BLaER1 (cell line): ENCODE measurements around the gene PROX2.
A peak's percentile ranks its signal among the peaks of the same experiment; 100 is the strongest.

Experiments
- H3K27ac ChIP-seq: shearing (Covaris generic); formaldehyde crosslinking; 2 replicates; pipeline ENCODE4 v1.8.1; 2022
- H3K27me3 ChIP-seq: shearing (Covaris generic); formaldehyde crosslinking; 2 replicates; pipeline ENCODE4 v1.8.1; 2022
- H3K36me3 ChIP-seq: shearing (Covaris generic); formaldehyde crosslinking; 2 replicates; pipeline ENCODE4 v1.8.1; 2022
- H3K4me1 ChIP-seq: shearing (Covaris generic); formaldehyde crosslinking; 2 replicates; pipeline ENCODE4 v1.8.1; 2022
- H3K4me2 ChIP-seq: shearing (Covaris generic); formaldehyde crosslinking; 2 replicates; pipeline ENCODE4 v1.8.1; 2022
- H3K4me3 ChIP-seq: shearing (Covaris generic); formaldehyde crosslinking; 2 replicates; pipeline ENCODE4 v1.8.1; 2022
- H3K9ac ChIP-seq: shearing (Covaris generic); formaldehyde crosslinking; 2 replicates; pipeline ENCODE4 v1.8.1; 2022
- H3K9me3 ChIP-seq: shearing (Covaris generic); formaldehyde crosslinking; 2 replicates; pipeline ENCODE4 v1.8.1; 2022
- H4K20me1 ChIP-seq: shearing (Covaris generic); formaldehyde crosslinking; 2 replicates; pipeline ENCODE4 v1.8.1; 2022
- Cebpa-rat ChIP-seq: shearing (Covaris generic); IDR thresholded peaks from 2 replicates; pipeline ENCODE4 v1.8.1; 2022

PROX2 gene

GRCh38 chr14:74898694-74899093 lies 22.7 kb upstream of the PROX2 start:
- H3K9ac ChIP-seq, result no peak overlapping the region
- H3K27me3 ChIP-seq, result no peaks in the 10 kb centered on the region
- peaks cover 49% of the 10 kb centered on the region for H4K20me1 ChIP-seq
- no peak overlapping the region for H3K4me2 ChIP-seq
- no peak for TF ChIP-seq Cebpa-rat
- H3K4me1 ChIP-seq, result peaks cover 10% of the 10 kb centered on the region
- H3K36me3 ChIP-seq, result peaks cover 98% of the 10 kb centered on the region
- H3K9me3 ChIP-seq, result no peaks in the 10 kb centered on the region
- H3K27ac ChIP-seq, result no peak overlapping the region
- no peak overlapping the region for H3K4me3 ChIP-seq

DNA sequence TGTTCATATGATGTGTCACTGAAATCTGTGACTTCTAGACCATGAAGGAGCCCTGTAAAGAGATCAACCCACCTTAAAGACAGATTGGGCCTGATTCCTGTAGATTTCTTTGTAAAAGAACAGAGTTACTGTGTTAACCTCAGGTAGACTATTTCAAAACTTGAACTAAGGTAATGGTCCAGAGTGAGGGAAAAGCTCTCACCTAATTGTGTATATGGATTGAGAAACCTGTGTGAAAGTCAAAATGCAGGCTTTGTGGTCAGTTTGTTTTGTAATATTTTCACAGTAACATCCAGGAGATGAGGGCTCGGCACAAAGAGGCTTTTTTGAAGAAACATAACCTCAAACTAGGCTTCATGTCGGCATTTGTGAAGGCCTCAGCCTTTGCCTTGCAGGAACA lies 22.1 kb upstream of the PROX2 start:
- no peaks in the 10 kb centered on the region for H3K27me3 ChIP-seq
- H3K9ac ChIP-seq, result no peak overlapping the region
- no peak overlapping the region for H3K27ac ChIP-seq
- H3K4me1 ChIP-seq, result peaks cover 16% of the 10 kb centered on the region
- peaks cover 54% of the 10 kb centered on the region for H4K20me1 ChIP-seq
- peaks cover 100% of the 10 kb centered on the region for H3K36me3 ChIP-seq
- H3K4me2 ChIP-seq, result no peak overlapping the region
- no peaks in the 10 kb centered on the region for H3K9me3 ChIP-seq
- TF ChIP-seq Cebpa-rat, result no peak
- H3K4me3 ChIP-seq, result no peak overlapping the region

DNA sequence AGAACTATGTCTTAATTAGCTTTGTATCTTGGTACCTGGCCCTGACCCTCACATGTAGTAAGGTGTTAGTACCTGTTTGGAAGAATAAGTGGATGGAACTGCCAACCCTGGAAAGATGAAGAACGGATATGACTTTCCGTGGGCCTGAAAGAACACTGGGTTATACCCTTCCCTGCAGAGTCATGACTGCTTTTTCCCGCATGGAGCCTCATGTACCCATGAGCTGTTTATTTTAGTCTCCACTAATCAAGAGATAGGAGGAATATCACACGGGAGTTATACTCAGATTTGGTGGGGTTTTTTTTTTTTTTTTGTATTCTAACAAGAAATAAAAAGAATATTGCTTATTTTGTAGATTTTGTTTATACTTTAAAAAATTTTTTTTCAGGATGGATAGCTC lies 21.7 kb upstream of the PROX2 start:
- Histone ChIP-seq H3K27me3 (no peaks in the 10 kb centered on the region), H4K20me1 (peaks cover 54% of the 10 kb centered on the region), H3K9ac (no peak overlapping the region), H3K4me2 (no peak overlapping the region), H3K9me3 (no peaks in the 10 kb centered on the region), H3K4me1 (peaks cover 21% of the 10 kb centered on the region), H3K27ac (no peak overlapping the region), H3K4me3 (no peak overlapping the region), H3K36me3 (peaks cover 100% of the 10 kb centered on the region)
- TF ChIP-seq Cebpa-rat, result no peak

DNA sequence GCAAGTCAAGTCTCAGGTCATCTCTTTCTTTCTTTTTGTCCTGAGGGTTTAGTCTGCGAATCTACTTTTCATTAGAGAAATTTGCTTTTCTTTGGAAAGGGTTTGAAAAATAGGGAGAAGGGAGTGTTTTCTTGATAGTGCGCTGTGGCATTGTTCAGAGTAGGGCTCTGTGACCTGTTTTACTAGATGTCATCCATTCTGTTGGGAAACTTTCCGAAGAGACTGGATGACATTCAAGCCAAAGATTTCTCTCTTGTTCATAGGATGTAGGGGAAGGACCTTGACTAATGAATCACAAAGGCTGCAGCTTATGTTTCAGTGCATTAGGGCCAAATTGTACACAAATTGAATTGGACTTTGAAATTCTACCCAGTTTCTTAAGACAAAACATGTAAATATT lies 20.5 kb upstream of the PROX2 start:
- TF ChIP-seq Cebpa-rat, result no peak
- Histone ChIP-seq H3K27ac (no peak overlapping the region), H3K4me1 (peaks cover 30% of the 10 kb centered on the region), H4K20me1 (peaks cover 64% of the 10 kb centered on the region), H3K9me3 (no peaks in the 10 kb centered on the region), H3K4me2 (no peak overlapping the region), H3K36me3 (peaks cover 100% of the 10 kb centered on the region), H3K27me3 (no peaks in the 10 kb centered on the region), H3K4me3 (no peak overlapping the region), H3K9ac (no peak overlapping the region)

DNA sequence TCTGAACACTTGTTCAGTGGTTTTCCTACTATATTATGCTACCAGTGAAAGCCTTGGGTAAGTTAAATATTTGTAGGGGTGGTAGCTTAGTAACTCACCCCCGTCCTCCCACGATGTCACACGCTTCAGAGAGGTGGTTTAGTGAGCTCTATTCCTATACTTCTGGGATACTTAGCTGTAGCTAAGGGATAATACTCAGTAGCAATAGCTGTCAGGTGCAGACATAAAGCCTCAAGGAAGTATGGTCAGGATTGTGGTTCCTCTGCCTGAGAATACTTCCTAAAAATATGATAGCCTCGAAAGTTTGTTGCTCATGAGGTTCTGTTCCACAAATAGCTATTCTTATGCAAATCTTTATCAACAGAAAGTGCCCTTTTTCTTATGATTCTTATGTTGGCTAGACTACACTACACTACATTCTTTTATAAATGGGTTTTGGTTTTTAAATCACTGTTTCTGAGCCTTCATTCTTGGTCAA lies 17.7 kb upstream of the PROX2 start:
- Histone ChIP-seq H3K4me3 (no peak overlapping the region), H3K9me3 (no peaks in the 10 kb centered on the region), H3K4me2 (peak overlapping the region; percentile 75), H3K4me1 (peaks cover 30% of the 10 kb centered on the region), H3K9ac (peak overlapping the region; percentile 5), H4K20me1 (peaks cover 68% of the 10 kb centered on the region), H3K27me3 (no peaks in the 10 kb centered on the region), H3K36me3 (peaks cover 100% of the 10 kb centered on the region), H3K27ac (peak overlapping the region; percentile 58)
- TF ChIP-seq Cebpa-rat, result no peak

- TF ChIP-seq Cebpa-rat, result no peak
- H3K4me1 ChIP-seq, result peaks cover 30% of the 10 kb centered on the region
- H3K4me2 ChIP-seq, result peak overlapping the region; percentile 75
- peaks cover 100% of the 10 kb centered on the region for H3K36me3 ChIP-seq
- H3K4me3 ChIP-seq, result no peak overlapping the region
- no peaks in the 10 kb centered on the region for H3K27me3 ChIP-seq
- H3K9me3 ChIP-seq, result no peaks in the 10 kb centered on the region
- peaks cover 75% of the 10 kb centered on the region for H4K20me1 ChIP-seq
- H3K27ac ChIP-seq, result no peak overlapping the region
- peak overlapping the region; percentile 27 for H3K9ac ChIP-seq
These were observed 16.8 kb upstream of the PROX2 start for GRCh38 chr14:74892745-74893144.

DNA sequence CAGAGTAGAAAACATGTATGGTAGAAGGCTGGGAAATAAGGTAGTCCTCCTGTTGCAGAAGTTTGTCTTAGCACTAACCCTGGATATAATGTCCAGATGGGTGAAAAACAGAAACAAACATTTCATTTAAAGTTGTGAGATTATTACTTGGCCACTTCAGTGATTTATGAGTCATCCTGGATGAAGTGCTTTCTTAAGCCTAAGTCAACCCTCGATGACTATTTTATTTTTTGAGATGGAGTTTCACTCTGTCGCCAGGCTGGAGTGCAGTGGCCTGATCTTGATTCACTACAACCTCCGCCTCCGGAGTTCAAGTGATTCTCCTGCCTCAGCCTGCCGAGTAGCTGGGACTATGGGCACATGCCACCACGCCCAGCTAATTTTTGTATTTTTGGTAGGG lies 15.9 kb upstream of the PROX2 start:
- H4K20me1 ChIP-seq, result peaks cover 75% of the 10 kb centered on the region
- no peaks in the 10 kb centered on the region for H3K9me3 ChIP-seq
- H3K36me3 ChIP-seq, result peaks cover 97% of the 10 kb centered on the region
- peak overlapping the region; percentile 75; the same call in 1 of the 2 replicates for H3K4me2 ChIP-seq
- no peak overlapping the region for H3K27ac ChIP-seq
- 0 out of 2 replicates have a peak overlapping the region, but pooled peaks have one; percentile 27 for H3K9ac ChIP-seq
- no peak overlapping the region for H3K4me3 ChIP-seq
- no peaks in the 10 kb centered on the region for H3K27me3 ChIP-seq
- H3K4me1 ChIP-seq, result peaks cover 30% of the 10 kb centered on the region
- no peak for TF ChIP-seq Cebpa-rat

DNA sequence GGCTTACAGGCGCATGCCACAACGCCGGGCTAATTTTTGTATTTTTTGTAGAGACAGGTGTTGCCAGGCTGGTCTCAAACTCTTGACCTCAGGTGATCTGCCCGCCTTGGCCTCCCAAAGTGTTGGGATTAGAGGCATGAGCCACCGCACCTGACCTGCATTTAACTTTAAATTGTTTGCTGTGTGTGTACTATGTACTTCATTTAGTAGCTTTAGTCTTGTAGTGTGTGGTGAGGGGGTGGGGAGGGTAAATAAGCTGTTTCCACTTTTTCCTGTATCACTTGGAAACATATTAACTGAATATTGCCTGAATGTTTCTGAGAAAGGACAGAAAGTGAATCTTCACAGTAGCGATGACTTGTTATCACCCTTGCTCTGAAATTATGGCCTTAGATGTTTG lies 14.3 kb upstream of the PROX2 start:
- Histone ChIP-seq H3K4me2 (no peak overlapping the region), H4K20me1 (peaks cover 87% of the 10 kb centered on the region), H3K4me3 (no peak overlapping the region), H3K9ac (no peak overlapping the region), H3K36me3 (peaks cover 97% of the 10 kb centered on the region), H3K27me3 (no peaks in the 10 kb centered on the region), H3K9me3 (no peaks in the 10 kb centered on the region), H3K4me1 (peaks cover 32% of the 10 kb centered on the region), H3K27ac (no peak overlapping the region)
- TF ChIP-seq Cebpa-rat, result no peak

GRCh38 chr14:74888164-74889158 lies 12.5 kb upstream of the PROX2 start:
- TF ChIP-seq Cebpa-rat, result no peak
- no peak overlapping the region for H3K9ac ChIP-seq
- no peaks in the 10 kb centered on the region for H3K27me3 ChIP-seq
- H3K4me3 ChIP-seq, result no peak overlapping the region
- no peaks in the 10 kb centered on the region for H3K9me3 ChIP-seq
- peaks cover 95% of the 10 kb centered on the region for H4K20me1 ChIP-seq
- no peak overlapping the region for H3K27ac ChIP-seq
- H3K4me2 ChIP-seq, result no peak overlapping the region
- peaks cover 93% of the 10 kb centered on the region for H3K36me3 ChIP-seq
- peaks cover 37% of the 10 kb centered on the region for H3K4me1 ChIP-seq

DNA sequence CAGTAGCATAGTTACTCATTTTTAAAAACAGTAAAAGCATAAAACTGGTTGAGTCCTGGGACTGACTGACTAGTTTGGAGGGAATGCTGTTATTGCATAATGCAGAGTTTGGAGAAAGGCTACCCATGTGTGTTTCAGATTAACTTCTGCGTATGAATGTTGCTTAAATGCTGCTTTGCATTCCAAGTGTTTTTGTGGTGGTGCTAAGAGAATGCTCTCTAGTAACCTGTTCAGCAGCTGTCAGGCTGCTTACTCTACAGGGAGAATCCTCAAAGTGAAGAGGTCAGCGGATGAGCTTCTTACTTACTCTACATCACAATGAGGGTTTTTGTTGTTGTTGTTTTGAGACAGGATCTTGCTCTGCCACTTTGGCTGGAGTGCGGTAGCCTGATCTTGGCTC lies 10.1 kb upstream of the PROX2 start:
- H3K9ac ChIP-seq, result 0 out of 2 replicates have a peak overlapping the region, but pooled peaks have one; percentile 4
- H3K9me3 ChIP-seq, result no peaks in the 10 kb centered on the region
- TF ChIP-seq Cebpa-rat, result no peak
- peaks cover 92% of the 10 kb centered on the region for H4K20me1 ChIP-seq
- no peak overlapping the region for H3K4me2 ChIP-seq
- H3K36me3 ChIP-seq, result peaks cover 69% of the 10 kb centered on the region
- H3K27me3 ChIP-seq, result no peaks in the 10 kb centered on the region
- H3K4me1 ChIP-seq, result peaks cover 35% of the 10 kb centered on the region
- H3K4me3 ChIP-seq, result no peak overlapping the region
- no peak overlapping the region for H3K27ac ChIP-seq
